OCI-LY7 (cell line): Measurements from ENCODE around the gene BCAN. TPM values are rescaled to one million over a fixed set of nuclear protein-coding genes. Genes with fewer than 3 reads are reported as not detected.
A peak's percentile ranks its signal among the peaks of the same experiment; 100 is the strongest.

Source experiments
- BruUV-seq: library from RNA; stranded (reverse); fragments of 400-500 nt; replicated peaks from 2 replicates; lab custom pipeline; 2021; lab: Mats Ljungman, UMichigan
- CTCF ChIA-PET: fragments of 300-600 bp; sonication (Branson Sonifier 250); formaldehyde crosslinking; loops from one replicate; lab custom pipeline; 2022; ENCODE audit warnings: antibody characterized with exemption; ENCODE audit not compliant: unreplicated experiment; lab: Charles Lee
- POLR2A ChIA-PET: fragments of 300-600 bp; sonication (Branson Sonifier 250); formaldehyde crosslinking; loops from one replicate; lab custom pipeline; 2022; ENCODE audit warnings: antibody characterized with exemption; lab: Charles Lee
- DNase-seq: peaks from one replicate; pipeline ENCODE4 v3.0.0-alpha.2; 2015; ENCODE audit warnings: low spot score
- H2AFZ ChIP-seq: fragments of 200-600 bp; sonication (generic), shearing (Covaris generic); 2 replicates; pipeline ENCODE4 v1.6.1; 2014; ENCODE audit warnings: mild to moderate bottlenecking, antibody characterized with exemption, low read length, moderate library complexity
- H3K27ac ChIP-seq: fragments of 200-600 bp; sonication (generic); 2 replicates; pipeline ENCODE4 v1.5.1; 2014; ENCODE audit warnings: mixed run types, low read depth, mild to moderate bottlenecking, moderate library complexity, low read length, inconsistent platforms; ENCODE audit not compliant: poor library complexity, severe bottlenecking
- H3K36me3 ChIP-seq: fragments of 200-600 bp; sonication (generic); 2 replicates; pipeline ENCODE4 v1.6.1; 2014; ENCODE audit warnings: mild to moderate bottlenecking, antibody characterized with exemption, low read length, moderate library complexity, mixed read lengths; ENCODE audit not compliant: insufficient read depth
- H3K4me1 ChIP-seq: fragments of 200-600 bp; sonication (generic); 2 replicates; pipeline ENCODE4 v1.5.1; 2014; ENCODE audit warnings: mild to moderate bottlenecking, low read length; ENCODE audit not compliant: insufficient read depth, poor library complexity, severe bottlenecking
- H3K4me2 ChIP-seq: fragments of 200-600 bp; sonication (generic); 2 replicates; pipeline ENCODE4 v1.6.1; 2014; ENCODE audit warnings: mild to moderate bottlenecking, low read length
- H3K4me3 ChIP-seq: fragments of 200-600 bp; sonication (generic); 2 replicates; pipeline ENCODE4 v1.5.1; 2014; ENCODE audit warnings: mild to moderate bottlenecking, low read depth, low read length; ENCODE audit not compliant: poor library complexity, severe bottlenecking
- H3K79me2 ChIP-seq: fragments of 200-600 bp; sonication (generic); 2 replicates; pipeline ENCODE4 v1.6.1; 2016; ENCODE audit warnings: low read depth, mild to moderate bottlenecking, low read length, moderate library complexity, mixed read lengths; ENCODE audit not compliant: insufficient read depth
- H3K9me2 ChIP-seq: fragments of 200-600 bp; sonication (generic); 2 replicates; pipeline ENCODE4 v1.6.1; 2016; ENCODE audit warnings: mild to moderate bottlenecking, low read length, mixed read lengths; ENCODE audit not compliant: insufficient read depth
- H3K9me3 ChIP-seq: fragments of 200-600 bp; sonication (generic); 2 replicates; pipeline ENCODE4 v1.6.1; 2014; ENCODE audit warnings: mild to moderate bottlenecking, mixed run types, low read length, mixed read lengths
- H4K20me1 ChIP-seq: fragments of 200-600 bp; sonication (generic); 2 replicates; pipeline ENCODE4 v1.6.1; 2014; ENCODE audit warnings: mild to moderate bottlenecking, antibody characterized with exemption, low read length, moderate library complexity, mixed read lengths; ENCODE audit not compliant: insufficient read depth
- EZH2phosphoT487 ChIP-seq: fragments of 200-600 bp; sonication (generic); IDR thresholded peaks from 2 replicates; pipeline ENCODE4 v1.6.1; 2018; ENCODE audit warnings: low read depth, borderline replicate concordance, mild to moderate bottlenecking, mixed run types, antibody characterized with exemption, low read length, moderate library complexity, mixed read lengths
- intact Hi-C: fragments of 100-400 bp; cut with micrococcal nuclease; formaldehyde crosslinking; loops from one replicate; pipeline ENCODE4 v1.10.0; 2022; ENCODE audit not compliant: unreplicated experiment
- total RNA-seq, 2 experiments: library from RNA; depleted of rRNA in 1 of 2; stranded (reverse); fragments of >200 nt in 1 of 2; shearing (Covaris generic) in 1 of 2; gene quantifications; 2 replicates each; pipeline ENCODE4 v1.2.3, GENCODE V29; 2014 to 2022
- TF ChIP-seq, protein P1 (sequence below): fragments of 200-600 bp; sonication (generic); conservative IDR thresholded peaks from 2 replicates; pipeline ENCODE4 v1.5.1; 2014; ENCODE audit warnings: mild to moderate bottlenecking, antibody characterized with exemption, low read length, moderate library complexity, mixed read lengths

Gene BCAN
- total RNA-seq, 2 experiments from 2014 or later: not detected

GRCh38 chr1:156664046-156664766 is 22.3 kb downstream of the BCAN start:
- intact Hi-C loops: no loop called here
- Histone ChIP-seq H3K4me1 (peaks cover 60% of the 10 kb centered on the region), H3K36me3 (no peaks in the 10 kb centered on the region), H3K9me3 (no peaks in the 10 kb centered on the region), H3K27ac (no peak overlapping the region), H3K79me2 (no peaks in the 10 kb centered on the region), H3K9me2 (no peaks in the 10 kb centered on the region), H3K4me2 (peak overlapping the region; percentile 52), H4K20me1 (peaks cover 4% of the 10 kb centered on the region; the same call in 1 of the 2 replicates), H3K4me3 (no peak overlapping the region), H2AFZ (no peak overlapping the region)
- ChIA-PET POLR2A (no interaction called here), CTCF (no interaction called here)
- TF ChIP-seq, protein P1, sequence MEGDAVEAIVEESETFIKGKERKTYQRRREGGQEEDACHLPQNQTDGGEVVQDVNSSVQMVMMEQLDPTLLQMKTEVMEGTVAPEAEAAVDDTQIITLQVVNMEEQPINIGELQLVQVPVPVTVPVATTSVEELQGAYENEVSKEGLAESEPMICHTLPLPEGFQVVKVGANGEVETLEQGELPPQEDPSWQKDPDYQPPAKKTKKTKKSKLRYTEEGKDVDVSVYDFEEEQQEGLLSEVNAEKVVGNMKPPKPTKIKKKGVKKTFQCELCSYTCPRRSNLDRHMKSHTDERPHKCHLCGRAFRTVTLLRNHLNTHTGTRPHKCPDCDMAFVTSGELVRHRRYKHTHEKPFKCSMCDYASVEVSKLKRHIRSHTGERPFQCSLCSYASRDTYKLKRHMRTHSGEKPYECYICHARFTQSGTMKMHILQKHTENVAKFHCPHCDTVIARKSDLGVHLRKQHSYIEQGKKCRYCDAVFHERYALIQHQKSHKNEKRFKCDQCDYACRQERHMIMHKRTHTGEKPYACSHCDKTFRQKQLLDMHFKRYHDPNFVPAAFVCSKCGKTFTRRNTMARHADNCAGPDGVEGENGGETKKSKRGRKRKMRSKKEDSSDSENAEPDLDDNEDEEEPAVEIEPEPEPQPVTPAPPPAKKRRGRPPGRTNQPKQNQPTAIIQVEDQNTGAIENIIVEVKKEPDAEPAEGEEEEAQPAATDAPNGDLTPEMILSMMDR: no peak
- TF ChIP-seq EZH2phosphoT487: no peak
- no TSS peak for BruUV-seq
- no peak for DNase-seq

DNA sequence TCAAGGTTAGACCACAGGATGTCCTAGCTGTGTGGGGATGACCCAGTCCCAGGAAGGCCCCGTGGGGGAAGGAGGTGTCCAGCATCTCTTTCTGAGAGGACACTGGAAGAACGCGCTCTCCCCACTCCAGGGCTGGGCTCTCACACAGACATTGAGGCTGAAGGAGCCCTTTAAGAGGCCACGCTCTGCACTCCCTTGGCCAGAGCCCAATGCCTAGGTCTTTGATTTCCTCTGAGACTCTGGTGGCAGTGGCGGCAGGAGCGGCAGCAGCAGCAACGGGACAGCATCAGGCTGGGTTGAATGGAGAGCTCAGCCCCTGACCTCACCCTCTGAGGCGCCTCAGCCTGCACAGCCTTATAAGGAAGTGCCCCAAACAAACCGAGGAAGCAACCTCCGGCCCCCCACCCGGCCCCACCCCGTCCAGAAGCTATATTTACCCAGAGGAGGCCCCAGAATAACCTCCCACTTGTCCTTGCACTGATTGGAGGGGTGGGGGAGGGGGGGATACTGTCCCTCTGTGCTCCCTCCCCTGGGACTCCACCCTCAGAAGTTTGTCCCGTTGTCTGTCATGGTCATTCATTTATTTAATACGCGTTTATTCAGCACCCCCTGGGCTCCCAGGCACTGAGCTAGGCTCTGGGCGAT is 23.0 kb downstream of the BCAN start:
- ChIA-PET POLR2A (no interaction called here), CTCF (no interaction called here)
- peaks cover 56% of the 10 kb centered on the region for H3K4me1 ChIP-seq
- TF ChIP-seq EZH2phosphoT487: no peak
- TF ChIP-seq, protein P1: no peak
- peaks cover 4% of the 10 kb centered on the region; the same call in 1 of the 2 replicates for H4K20me1 ChIP-seq
- no peak overlapping the region for H3K27ac ChIP-seq
- no peaks in the 10 kb centered on the region for H3K9me3 ChIP-seq
- H2AFZ ChIP-seq: no peak overlapping the region
- H3K79me2 ChIP-seq: no peaks in the 10 kb centered on the region
- DNase-seq: no peak
- peak overlapping the region; percentile 52 for H3K4me2 ChIP-seq
- BruUV-seq: no TSS peak
- intact Hi-C loops: no loop called here
- no peaks in the 10 kb centered on the region for H3K36me3 ChIP-seq
- no peak overlapping the region for H3K4me3 ChIP-seq
- no peaks in the 10 kb centered on the region for H3K9me2 ChIP-seq

GRCh38 chr1:156665539-156665938 is 23.6 kb downstream of the BCAN start:
- intact Hi-C loops: no loop called here
- Histone ChIP-seq H3K36me3 (no peaks in the 10 kb centered on the region), H3K4me3 (no peak overlapping the region), H3K4me1 (peaks cover 50% of the 10 kb centered on the region), H3K79me2 (no peaks in the 10 kb centered on the region), H3K9me2 (no peaks in the 10 kb centered on the region), H2AFZ (no peak overlapping the region), H3K27ac (no peak overlapping the region), H3K4me2 (no peak overlapping the region), H3K9me3 (no peaks in the 10 kb centered on the region), H4K20me1 (peaks cover 4% of the 10 kb centered on the region; the same call in 1 of the 2 replicates)
- ChIA-PET POLR2A (no interaction called here), CTCF (no interaction called here)
- BruUV-seq: no TSS peak
- DNase-seq: no peak
- TF ChIP-seq, protein P1: no peak
- no peak for TF ChIP-seq EZH2phosphoT487
